ENCODE measurements around the gene DIS3L. TPM values are rescaled to one million over a fixed set of nuclear protein-coding genes. Genes with fewer than 3 reads are reported as not detected.
"Not testable (repeated sequence)": the region's sequence is repeated elsewhere in the genome, so short reads cannot be mapped to it uniquely, and the experiment has no call there.

The DIS3L gene
- polyA plus RNA-seq, 2 donors, result 7.1 to 9.4 TPM

DNA sequence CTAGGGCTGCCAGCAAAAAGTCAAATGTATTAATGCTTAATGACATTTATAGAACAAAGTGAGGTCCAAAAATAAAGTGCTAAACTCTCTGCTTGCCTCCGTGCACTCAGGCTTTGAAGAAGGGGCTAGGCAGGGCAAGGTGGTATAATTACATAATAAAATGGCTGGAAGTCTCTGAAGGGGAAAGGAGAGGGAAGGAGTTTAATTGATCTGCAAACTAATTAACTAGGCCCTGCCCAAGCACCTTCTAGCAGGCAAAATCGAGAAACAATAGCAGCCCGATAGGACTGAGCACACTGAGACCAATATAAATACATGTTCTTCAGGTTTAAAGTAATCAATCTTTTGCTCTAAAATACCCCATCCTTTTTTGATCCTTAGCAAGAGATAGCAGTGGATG lies 13.0 kb downstream of the DIS3L start:
- H3K36me3 ChIP-seq (ENCODE audit: control insufficient read depth in 2 of 2, insufficient read depth in 2 of 2, low read length in 1 of 2), result peaks cover 8 to 11% of the 10 kb centered on the region in 2 donors
- no peaks in the 10 kb centered on the region for H3K9me3 ChIP-seq (ENCODE audit: control insufficient read depth in 2 of 2, insufficient read depth in 1 of 2, low read depth in 1 of 2, low read length in 1 of 2)
- H3K27me3 ChIP-seq (ENCODE audit: control insufficient read depth in 1 of 2, insufficient read depth in 2 of 2, low read length in 2 of 2), result no peaks in the 10 kb centered on the region
- WGBS, 2 donors, result 74 to 93% methylated on average over 3 of the region's 3 CpGs
- no peak overlapping the region for H3K27ac ChIP-seq (ENCODE audit: low read depth in 2 of 2, low read length in 1 of 2)
- H3K4me3 ChIP-seq (ENCODE audit: low read depth in 1 of 2, low read length in 2 of 2), result no peak overlapping the region
- no peaks in the 10 kb centered on the region for H3K4me1 ChIP-seq (ENCODE audit: control insufficient read depth in 2 of 2, insufficient read depth in 2 of 2, low read length in 1 of 2)

DNA sequence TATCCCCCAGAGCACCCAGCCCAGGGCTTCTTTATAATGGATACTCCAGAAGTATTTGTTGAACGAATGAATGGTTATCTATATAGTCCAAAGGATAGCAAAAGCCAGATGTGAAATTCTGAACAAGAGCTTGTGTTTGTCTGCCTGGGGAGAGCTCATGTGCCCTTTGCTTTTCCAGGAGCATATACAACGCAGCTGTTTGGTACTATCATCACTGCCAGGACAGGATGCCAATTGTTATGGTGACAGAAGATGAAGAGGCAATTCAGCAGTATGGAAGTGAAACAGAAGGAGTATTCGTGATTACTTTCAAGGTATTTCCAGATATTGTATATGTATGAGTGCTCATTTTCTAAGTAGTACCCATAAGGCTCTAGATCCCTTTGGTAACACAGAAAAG lies 15.2 kb downstream of the DIS3L start:
- no peak overlapping the region for H3K27ac ChIP-seq (ENCODE audit: low read depth in 2 of 2, low read length in 1 of 2)
- H3K4me3 ChIP-seq (ENCODE audit: low read depth in 1 of 2, low read length in 2 of 2), result no peak overlapping the region
- no peaks in the 10 kb centered on the region for H3K27me3 ChIP-seq (ENCODE audit: control insufficient read depth in 1 of 2, insufficient read depth in 2 of 2, low read length in 2 of 2)
- peaks cover 9 to 12% of the 10 kb centered on the region in 2 donors for H3K36me3 ChIP-seq (ENCODE audit: control insufficient read depth in 2 of 2, insufficient read depth in 2 of 2, low read length in 1 of 2)
- H3K9me3 ChIP-seq (ENCODE audit: control insufficient read depth in 2 of 2, insufficient read depth in 1 of 2, low read depth in 1 of 2, low read length in 1 of 2), result no peaks in the 10 kb centered on the region
- WGBS, 2 donors, result 94 to 95% methylated on average over 3 of the region's 3 CpGs
- no peaks in the 10 kb centered on the region for H3K4me1 ChIP-seq (ENCODE audit: control insufficient read depth in 2 of 2, insufficient read depth in 2 of 2, low read length in 1 of 2)

GRCh38 chr15:66309828-66310227 lies 16.5 kb downstream of the DIS3L start:
- 94 to 100% methylated on average over 3 of the region's 3 CpGs for WGBS, 2 donors
- Histone ChIP-seq H3K27me3 (ENCODE audit: control insufficient read depth in 1 of 2, insufficient read depth in 2 of 2, low read length in 2 of 2) (no peaks in the 10 kb centered on the region), H3K9me3 (ENCODE audit: control insufficient read depth in 2 of 2, insufficient read depth in 1 of 2, low read depth in 1 of 2, low read length in 1 of 2) (no peaks in the 10 kb centered on the region), H3K4me3 (ENCODE audit: low read depth in 1 of 2, low read length in 2 of 2) (no peak overlapping the region), H3K27ac (ENCODE audit: low read depth in 2 of 2, low read length in 1 of 2) (no peak overlapping the region), H3K36me3 (ENCODE audit: control insufficient read depth in 2 of 2, insufficient read depth in 2 of 2, low read length in 1 of 2) (peaks cover 9 to 12% of the 10 kb centered on the region in 2 donors), H3K4me1 (ENCODE audit: control insufficient read depth in 2 of 2, insufficient read depth in 2 of 2, low read length in 1 of 2) (no peaks in the 10 kb centered on the region)

- Histone ChIP-seq H3K27me3 (ENCODE audit: control insufficient read depth in 1 of 2, insufficient read depth in 2 of 2, low read length in 2 of 2) (no peaks in the 10 kb centered on the region), H3K4me1 (ENCODE audit: control insufficient read depth in 2 of 2, insufficient read depth in 2 of 2, low read length in 1 of 2) (no peaks in the 10 kb centered on the region), H3K27ac (ENCODE audit: low read depth in 2 of 2, low read length in 1 of 2) (no peak overlapping the region), H3K4me3 (ENCODE audit: low read depth in 1 of 2, low read length in 2 of 2) (no peak overlapping the region), H3K9me3 (ENCODE audit: control insufficient read depth in 2 of 2, insufficient read depth in 1 of 2, low read depth in 1 of 2, low read length in 1 of 2) (no peaks in the 10 kb centered on the region), H3K36me3 (ENCODE audit: control insufficient read depth in 2 of 2, insufficient read depth in 2 of 2, low read length in 1 of 2) (peaks cover 9 to 15% of the 10 kb centered on the region in 2 donors)
- 92 to 97% methylated on average over 2 of the region's 2 CpGs for WGBS, 2 donors
Observed at GRCh38 chr15:66310786-66311185, 17.4 kb downstream of the DIS3L start.

DNA sequence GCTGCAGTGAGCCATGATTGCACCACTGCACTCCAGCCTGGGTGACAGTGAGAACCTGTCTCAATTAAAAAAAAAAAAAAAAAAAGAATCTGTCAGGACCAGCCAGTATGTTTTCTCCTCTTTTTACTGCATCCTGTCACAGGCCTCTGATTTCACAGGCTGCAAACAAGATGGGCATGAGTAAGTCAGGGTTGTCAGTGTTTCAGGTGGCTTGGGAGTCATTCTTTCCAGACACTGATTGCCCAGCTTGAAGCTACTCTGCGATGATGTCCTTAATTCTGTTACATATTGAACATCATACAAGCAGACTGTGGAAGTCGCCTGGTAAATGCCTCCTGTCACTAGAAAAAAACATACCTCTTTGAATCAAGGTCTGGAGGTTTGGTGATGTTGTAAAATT lies 18.8 kb downstream of the DIS3L start:
- Histone ChIP-seq H3K4me1 (ENCODE audit: control insufficient read depth in 2 of 2, insufficient read depth in 2 of 2, low read length in 1 of 2) (no peaks in the 10 kb centered on the region), H3K4me3 (ENCODE audit: low read depth in 1 of 2, low read length in 2 of 2) (no peak overlapping the region), H3K36me3 (ENCODE audit: control insufficient read depth in 2 of 2, insufficient read depth in 2 of 2, low read length in 1 of 2) (peaks cover 11 to 14% of the 10 kb centered on the region in 2 donors), H3K27me3 (ENCODE audit: control insufficient read depth in 1 of 2, insufficient read depth in 2 of 2, low read length in 2 of 2) (no peaks in the 10 kb centered on the region), H3K9me3 (ENCODE audit: control insufficient read depth in 2 of 2, insufficient read depth in 1 of 2, low read depth in 1 of 2, low read length in 1 of 2) (no peaks in the 10 kb centered on the region), H3K27ac (ENCODE audit: low read depth in 2 of 2, low read length in 1 of 2) (no peak overlapping the region)
- WGBS, 2 donors, result 91 to 93% methylated on average over 2 of the region's 2 CpGs

DNA sequence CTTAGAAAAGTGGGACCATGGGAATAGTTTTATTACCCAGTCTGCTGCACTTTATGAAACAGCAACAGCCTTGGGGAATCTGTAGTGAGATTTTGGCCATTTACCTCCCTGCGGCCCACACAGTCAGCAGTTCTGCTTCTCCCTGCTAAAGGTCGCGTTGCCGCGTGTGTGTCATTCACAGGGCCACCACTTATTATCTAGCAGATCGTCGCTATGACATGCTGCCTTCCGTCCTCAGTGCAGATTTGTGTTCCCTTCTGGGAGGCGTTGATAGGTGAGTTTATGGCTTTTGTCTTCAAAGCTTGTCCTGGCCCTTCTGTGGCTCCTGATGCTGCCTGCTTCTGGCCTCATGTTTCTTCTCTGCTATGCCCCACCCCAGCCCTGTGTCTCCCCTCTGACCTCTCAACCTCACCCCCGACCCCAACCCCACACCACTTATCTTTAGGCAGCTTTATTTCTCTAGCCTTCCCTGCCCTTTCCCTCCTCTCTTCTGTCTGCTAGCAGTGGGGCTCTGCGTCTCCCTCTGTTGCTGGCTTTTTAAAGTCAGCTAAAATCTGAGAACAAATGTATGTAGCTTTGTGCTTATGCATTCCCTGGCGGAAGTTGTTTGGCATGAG lies 30.1 kb downstream of the DIS3L start:
- no peaks in the 10 kb centered on the region for H3K4me1 ChIP-seq (ENCODE audit: control insufficient read depth in 2 of 2, insufficient read depth in 2 of 2, low read length in 1 of 2)
- H3K9me3 ChIP-seq (ENCODE audit: control insufficient read depth in 2 of 2, insufficient read depth in 1 of 2, low read depth in 1 of 2, low read length in 1 of 2), result no peaks in the 10 kb centered on the region
- H3K4me3 ChIP-seq (ENCODE audit: low read depth in 1 of 2, low read length in 2 of 2), result no peak overlapping the region
- WGBS, 2 donors, result 83 to 87% methylated on average over 12 of the region's 12 CpGs
- no peak overlapping the region for H3K27ac ChIP-seq (ENCODE audit: low read depth in 2 of 2, low read length in 1 of 2)
- H3K27me3 ChIP-seq (ENCODE audit: control insufficient read depth in 1 of 2, insufficient read depth in 2 of 2, low read length in 2 of 2), result no peaks in the 10 kb centered on the region
- H3K36me3 ChIP-seq (ENCODE audit: control insufficient read depth in 2 of 2, insufficient read depth in 2 of 2, low read length in 1 of 2), result peaks cover 11 to 22% of the 10 kb centered on the region in 2 donors

DNA sequence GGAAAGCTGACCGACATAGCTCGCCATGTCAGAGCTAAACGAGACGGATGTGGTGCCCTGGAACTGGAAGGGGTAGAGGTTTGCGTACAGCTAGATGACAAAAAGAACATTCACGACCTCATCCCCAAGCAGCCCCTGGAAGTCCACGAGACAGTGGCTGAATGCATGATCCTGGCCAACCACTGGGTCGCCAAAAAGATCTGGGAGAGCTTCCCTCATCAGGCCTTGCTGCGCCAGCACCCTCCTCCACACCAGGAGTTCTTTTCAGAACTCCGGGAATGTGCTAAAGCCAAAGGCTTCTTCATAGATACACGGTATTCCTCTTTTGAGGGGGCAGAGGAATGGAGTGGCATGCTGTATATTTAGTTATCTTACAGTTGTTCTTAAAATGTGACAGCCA lies 32.7 kb downstream of the DIS3L start:
- Histone ChIP-seq H3K4me3 (ENCODE audit: low read depth in 1 of 2, low read length in 2 of 2) (no peak overlapping the region), H3K27ac (ENCODE audit: low read depth in 2 of 2, low read length in 1 of 2) (no peak overlapping the region), H3K27me3 (ENCODE audit: control insufficient read depth in 1 of 2, insufficient read depth in 2 of 2, low read length in 2 of 2) (no peaks in the 10 kb centered on the region), H3K36me3 (ENCODE audit: control insufficient read depth in 2 of 2, insufficient read depth in 2 of 2, low read length in 1 of 2) (peaks cover 7 to 19% of the 10 kb centered on the region in 2 donors), H3K4me1 (ENCODE audit: control insufficient read depth in 2 of 2, insufficient read depth in 2 of 2, low read length in 1 of 2) (no peaks in the 10 kb centered on the region), H3K9me3 (ENCODE audit: control insufficient read depth in 2 of 2, insufficient read depth in 1 of 2, low read depth in 1 of 2, low read length in 1 of 2) (no peaks in the 10 kb centered on the region)
- WGBS, 2 donors, result 92 to 94% methylated on average over 11 of the region's 11 CpGs

- Histone ChIP-seq H3K4me3 (ENCODE audit: low read depth in 1 of 2, low read length in 2 of 2) (no peak overlapping the region), H3K27ac (ENCODE audit: low read depth in 2 of 2, low read length in 1 of 2) (no peak overlapping the region), H3K4me1 (ENCODE audit: control insufficient read depth in 2 of 2, insufficient read depth in 2 of 2, low read length in 1 of 2) (no peaks in the 10 kb centered on the region), H3K36me3 (ENCODE audit: control insufficient read depth in 2 of 2, insufficient read depth in 2 of 2, low read length in 1 of 2) (peaks cover 6 to 19% of the 10 kb centered on the region in 2 donors), H3K27me3 (ENCODE audit: control insufficient read depth in 1 of 2, insufficient read depth in 2 of 2, low read length in 2 of 2) (no peaks in the 10 kb centered on the region), H3K9me3 (ENCODE audit: control insufficient read depth in 2 of 2, insufficient read depth in 1 of 2, low read depth in 1 of 2, low read length in 1 of 2) (no peaks in the 10 kb centered on the region)
- 92 to 94% methylated on average over 4 of the region's 4 CpGs for WGBS, 2 donors
Observed at GRCh38 chr15:66327736-66328135, 34.4 kb downstream of the DIS3L start.

- Histone ChIP-seq H3K27ac (ENCODE audit: low read depth in 2 of 2, low read length in 1 of 2) (no peak overlapping the region), H3K27me3 (ENCODE audit: control insufficient read depth in 1 of 2, insufficient read depth in 2 of 2, low read length in 2 of 2) (no peaks in the 10 kb centered on the region), H3K4me3 (ENCODE audit: low read depth in 1 of 2, low read length in 2 of 2) (no peak overlapping the region), H3K36me3 (ENCODE audit: control insufficient read depth in 2 of 2, insufficient read depth in 2 of 2, low read length in 1 of 2) (peaks cover 6 to 13% of the 10 kb centered on the region in 2 donors), H3K4me1 (ENCODE audit: control insufficient read depth in 2 of 2, insufficient read depth in 2 of 2, low read length in 1 of 2) (no peaks in the 10 kb centered on the region), H3K9me3 (ENCODE audit: control insufficient read depth in 2 of 2, insufficient read depth in 1 of 2, low read depth in 1 of 2, low read length in 1 of 2) (no peaks in the 10 kb centered on the region)
- WGBS, 2 donors, result 91 to 94% methylated on average over 14 of the region's 14 CpGs
Observed at GRCh38 chr15:66328771-66329170, 35.4 kb downstream of the DIS3L start.

- not testable (repeated sequence) for H3K36me3 ChIP-seq (ENCODE audit: control insufficient read depth in 2 of 2, insufficient read depth in 2 of 2, low read length in 1 of 2); H3K27ac ChIP-seq (ENCODE audit: low read depth in 2 of 2, low read length in 1 of 2); H3K27me3 ChIP-seq (ENCODE audit: control insufficient read depth in 1 of 2, insufficient read depth in 2 of 2, low read length in 2 of 2); H3K9me3 ChIP-seq (ENCODE audit: control insufficient read depth in 2 of 2, insufficient read depth in 1 of 2, low read depth in 1 of 2, low read length in 1 of 2); H3K4me1 ChIP-seq (ENCODE audit: control insufficient read depth in 2 of 2, insufficient read depth in 2 of 2, low read length in 1 of 2); H3K4me3 ChIP-seq (ENCODE audit: low read depth in 1 of 2, low read length in 2 of 2)
- 46 to 52% methylated on average over 5 of the region's 5 CpGs for WGBS, 2 donors
Observed at GRCh38 chr15:66348530-66348929, 55.2 kb downstream of the DIS3L start.
